ENCODE results near the gene KDM4B. TPM values are rescaled to one million over a fixed set of nuclear protein-coding genes. Genes with fewer than 3 reads are reported as not detected.

KDM4B gene
- total RNA-seq, 2 experiments from 2014 or later: 55.9 to 60.8 TPM

DNA sequence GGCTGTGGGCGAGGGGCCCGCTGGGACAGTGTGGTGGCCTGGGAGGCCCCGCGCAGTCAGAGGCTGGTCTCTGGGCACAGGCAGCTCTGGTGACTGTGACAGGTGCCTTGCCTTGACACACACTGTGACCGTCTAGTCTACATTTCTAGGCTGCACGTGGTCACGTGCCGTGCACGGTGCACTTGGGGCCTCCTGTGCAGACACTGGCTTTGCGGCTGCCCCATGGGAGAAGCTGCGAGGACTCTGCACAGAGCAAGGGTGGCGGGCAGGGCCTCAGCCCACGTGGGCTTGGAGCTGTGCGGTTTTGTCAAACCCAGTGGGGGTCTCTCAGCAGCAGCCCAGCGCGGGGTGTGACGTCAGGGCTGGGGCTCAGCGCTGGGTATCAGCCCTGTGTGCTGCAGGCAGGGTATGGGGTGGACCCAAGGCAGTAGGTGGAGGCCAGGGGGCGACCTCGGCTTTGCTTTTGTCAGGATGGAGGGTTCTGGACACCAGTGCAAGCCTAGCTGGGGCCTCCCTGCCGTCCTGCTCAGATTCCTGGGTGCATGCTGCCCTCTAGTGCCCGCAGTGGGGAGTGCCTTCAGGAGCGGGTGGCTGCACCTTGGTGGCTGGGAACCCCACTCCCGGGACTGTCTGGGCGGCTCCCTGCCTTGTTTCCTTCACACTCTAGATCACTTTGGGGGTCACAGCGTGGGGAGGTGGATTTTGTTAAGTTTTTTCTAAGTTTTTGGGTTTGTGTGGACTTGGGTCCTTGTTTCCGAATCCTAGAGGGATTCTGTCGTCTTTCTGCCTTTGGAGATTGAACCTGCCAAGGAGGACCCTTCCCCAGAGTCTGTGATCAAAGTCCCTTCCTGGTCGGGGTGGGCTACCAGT, 62.6 kb downstream of the KDM4B start:
- Mint-ChIP-seq H3K27me3 (no peaks in the 10 kb centered on the region), H3K27ac (no peak overlapping the region), H3K9me3 (no peaks in the 10 kb centered on the region), H3K36me3 (no peaks in the 10 kb centered on the region), H3K4me3 (no peak overlapping the region), H3K4me1 (peaks cover 3% of the 10 kb centered on the region)
- DNase-seq: peak; percentile 87
- POLR2A ChIA-PET: no interaction called here
- peak; percentile 73 for ATAC-seq (ENCODE audit: low read depth)

DNA sequence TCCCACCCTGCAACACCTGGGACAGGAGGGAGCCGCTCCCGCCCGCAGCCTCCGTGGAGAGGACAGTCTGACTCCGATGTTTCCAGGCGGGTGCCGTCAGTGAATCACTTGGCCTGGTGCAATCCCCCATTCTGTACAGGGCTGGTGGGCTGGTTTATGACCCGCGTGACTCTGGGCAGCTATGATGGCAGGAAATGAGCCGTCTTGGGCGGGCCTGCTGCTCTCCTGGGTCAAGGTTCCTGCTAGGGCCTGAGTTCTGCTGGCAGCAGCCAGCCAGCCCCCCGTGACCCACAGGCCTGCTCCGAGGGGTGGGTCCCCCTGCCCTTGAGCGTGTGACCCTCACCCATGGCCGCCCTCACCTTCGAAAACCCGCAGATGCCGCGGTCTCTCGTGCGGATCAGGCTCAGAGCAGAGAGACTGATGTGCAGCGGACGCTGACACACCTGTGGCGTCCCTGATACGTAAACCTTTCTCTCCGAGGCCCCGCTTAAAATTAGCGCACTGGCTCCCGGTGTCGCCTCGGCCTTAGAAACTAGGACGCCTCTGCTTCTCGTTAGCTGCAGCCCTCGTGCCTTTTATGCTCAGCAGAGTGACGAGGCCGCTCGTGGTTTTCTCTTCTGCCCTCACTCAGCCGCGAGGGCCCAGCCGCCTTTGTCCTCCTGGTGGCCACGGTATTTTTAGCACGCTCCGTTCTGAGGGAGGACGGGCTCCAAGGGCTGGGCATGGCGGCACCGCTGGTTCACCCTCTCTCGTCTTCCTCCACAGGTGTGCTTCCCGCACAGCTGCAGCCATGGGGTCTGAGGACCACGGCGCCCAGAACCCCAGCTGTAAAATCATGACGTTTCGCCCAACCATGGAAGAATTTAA, 63.4 kb downstream of the KDM4B start:
- DNase-seq (no peak), ATAC-seq (ENCODE audit: low read depth) (no peak)
- Mint-ChIP-seq H3K4me3 (no peak overlapping the region), H3K27me3 (no peaks in the 10 kb centered on the region), H3K4me1 (peaks cover 3% of the 10 kb centered on the region), H3K9me3 (no peaks in the 10 kb centered on the region), H3K36me3 (no peaks in the 10 kb centered on the region), H3K27ac (no peak overlapping the region)
- POLR2A ChIA-PET: no interaction called here

DNA sequence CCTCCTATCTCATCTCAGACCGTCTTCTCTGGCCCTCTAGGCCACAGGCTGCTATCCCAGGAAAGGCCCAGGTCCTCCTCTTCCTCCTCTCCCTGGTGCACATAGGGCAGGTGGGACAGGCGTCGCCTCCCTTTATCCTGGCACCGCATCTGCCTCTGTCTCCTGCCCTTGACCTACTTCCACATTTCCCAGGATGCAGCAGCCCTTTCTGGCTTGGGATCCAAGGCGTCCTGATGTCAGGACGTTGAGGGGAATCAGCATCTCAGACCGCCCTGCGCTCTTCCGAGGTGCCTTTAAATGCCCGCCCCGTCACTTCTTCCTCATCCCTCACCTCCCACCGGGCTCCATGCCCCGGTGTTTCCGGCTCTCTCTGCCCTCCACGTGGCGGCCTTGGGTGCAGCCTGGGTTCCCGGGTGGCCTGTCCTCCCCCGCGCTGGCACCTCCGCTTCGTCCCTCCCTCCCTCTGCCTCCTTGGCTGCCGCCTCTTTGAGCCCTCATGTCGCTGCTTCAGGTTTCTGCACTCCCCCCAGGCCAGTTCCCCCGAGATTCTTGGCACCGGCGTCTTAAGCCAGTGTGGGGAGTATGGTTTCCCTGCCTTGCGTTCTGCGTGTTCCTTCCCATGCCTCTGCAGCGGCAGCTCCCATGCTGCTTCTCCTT, 66.3 kb downstream of the KDM4B start:
- no peak overlapping the region for H3K4me3 Mint-ChIP-seq

DNA sequence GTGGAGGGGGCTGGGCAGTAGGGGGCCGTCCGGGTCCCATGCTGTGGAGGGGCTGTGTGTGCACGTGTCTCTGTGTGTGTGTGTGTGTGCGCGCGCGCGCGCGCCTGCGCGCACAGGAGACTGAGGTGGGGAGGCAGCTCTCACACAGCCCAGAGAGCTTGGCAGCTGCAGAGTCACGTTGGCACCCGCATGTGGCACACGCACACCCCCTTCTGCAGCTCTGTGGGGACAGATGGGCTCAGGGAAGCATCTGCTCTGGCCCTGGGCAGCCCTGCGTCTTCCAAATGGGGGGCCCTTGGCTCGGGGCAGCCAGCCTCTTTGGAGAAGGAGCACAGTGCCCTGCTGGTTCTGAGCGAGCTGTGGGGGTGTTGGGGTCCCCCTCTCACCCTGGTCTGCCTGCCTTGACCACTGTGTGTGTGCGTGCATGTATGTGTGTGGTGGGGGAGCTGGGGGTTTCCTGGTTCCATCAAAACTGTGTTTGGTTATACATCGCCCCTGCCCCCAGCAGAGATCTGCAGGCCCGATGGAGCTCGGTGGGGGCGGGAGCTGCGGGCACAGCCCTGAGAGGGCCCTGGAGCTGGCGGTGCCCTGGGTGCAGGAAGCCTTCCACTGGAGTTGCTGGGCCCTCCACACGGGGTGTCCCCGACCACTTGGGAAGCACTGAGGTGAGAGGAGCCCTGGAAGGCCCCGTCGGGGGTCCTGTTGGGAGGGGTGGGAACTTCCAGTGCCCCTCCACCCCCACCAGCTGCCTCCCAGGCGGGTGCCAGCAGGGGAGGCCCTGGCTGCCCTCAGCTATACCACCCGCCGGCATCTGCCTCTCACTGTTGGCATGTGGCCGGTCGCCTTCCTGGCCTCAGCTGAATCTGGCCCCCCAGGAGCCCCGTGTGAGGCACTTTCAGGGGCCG, 67.1 kb downstream of the KDM4B start:
- Mint-ChIP-seq H3K9me3 (no peaks in the 10 kb centered on the region), H3K27ac (no peak overlapping the region), H3K4me3 (no peak overlapping the region), H3K4me1 (peaks cover 3% of the 10 kb centered on the region), H3K27me3 (no peaks in the 10 kb centered on the region), H3K36me3 (peaks cover 3% of the 10 kb centered on the region)
- DNase-seq: no peak
- ATAC-seq (ENCODE audit: low read depth): no peak
- POLR2A ChIA-PET: no interaction called here

More for the DNA sequence above, 66.3 kb downstream of the KDM4B start:
- POLR2A ChIA-PET: no interaction called here
- no peak overlapping the region for H3K27ac Mint-ChIP-seq
- peaks cover 1% of the 10 kb centered on the region for H3K36me3 Mint-ChIP-seq
- ATAC-seq (ENCODE audit: low read depth) (no peak), DNase-seq (no peak)
- no peaks in the 10 kb centered on the region for H3K27me3 Mint-ChIP-seq
- no peaks in the 10 kb centered on the region for H3K9me3 Mint-ChIP-seq
- H3K4me1 Mint-ChIP-seq: peaks cover 4% of the 10 kb centered on the region

DNA sequence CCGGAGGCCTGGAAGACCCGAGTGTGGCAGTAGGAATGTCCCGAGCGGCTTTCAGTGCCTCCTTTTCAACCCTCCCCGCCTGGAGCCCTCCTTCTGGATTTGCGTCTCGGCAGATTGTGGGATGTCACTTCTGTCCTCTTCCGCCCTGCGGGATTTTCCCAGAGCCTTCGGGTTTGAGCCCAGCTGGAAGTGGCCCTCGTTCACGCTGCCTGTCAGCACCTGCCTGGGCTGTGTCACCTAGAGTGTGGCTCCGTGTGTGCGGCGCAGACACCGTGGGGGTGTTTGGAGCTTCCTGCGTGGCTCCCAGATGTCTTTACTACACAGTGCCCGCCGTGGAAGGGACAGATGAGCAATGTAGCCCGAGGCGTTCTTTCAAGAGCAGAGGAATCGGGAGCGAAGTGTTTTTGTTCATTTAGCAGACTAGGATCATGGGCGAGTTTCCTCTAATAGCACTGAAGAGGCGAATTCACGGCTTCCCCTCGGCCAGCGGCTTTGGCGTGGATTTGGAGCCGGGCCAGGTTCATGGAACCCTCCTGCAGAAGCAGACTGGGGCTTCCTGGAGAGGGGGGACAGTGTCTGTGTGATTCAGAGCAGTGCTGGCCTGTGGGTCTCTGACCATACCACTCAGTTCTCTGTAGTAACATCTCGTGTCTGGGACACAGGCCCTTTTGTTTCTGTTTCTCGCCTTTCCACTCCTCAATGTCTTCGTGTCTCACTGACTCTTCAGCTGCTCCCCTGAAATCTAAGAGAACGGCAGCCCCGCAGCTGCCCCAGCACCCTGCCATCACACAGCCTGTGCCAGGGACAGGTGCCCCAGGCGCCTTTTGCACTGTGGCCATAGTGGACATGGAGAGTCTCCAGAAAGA, 68.0 kb downstream of the KDM4B start:
- Mint-ChIP-seq H3K4me1 (peaks cover 3% of the 10 kb centered on the region), H3K4me3 (no peak overlapping the region), H3K27me3 (no peaks in the 10 kb centered on the region), H3K36me3 (peaks cover 3% of the 10 kb centered on the region), H3K27ac (no peak overlapping the region), H3K9me3 (no peaks in the 10 kb centered on the region)
- no peak for DNase-seq
- no peak for ATAC-seq (ENCODE audit: low read depth)
- POLR2A ChIA-PET: no interaction called here

DNA sequence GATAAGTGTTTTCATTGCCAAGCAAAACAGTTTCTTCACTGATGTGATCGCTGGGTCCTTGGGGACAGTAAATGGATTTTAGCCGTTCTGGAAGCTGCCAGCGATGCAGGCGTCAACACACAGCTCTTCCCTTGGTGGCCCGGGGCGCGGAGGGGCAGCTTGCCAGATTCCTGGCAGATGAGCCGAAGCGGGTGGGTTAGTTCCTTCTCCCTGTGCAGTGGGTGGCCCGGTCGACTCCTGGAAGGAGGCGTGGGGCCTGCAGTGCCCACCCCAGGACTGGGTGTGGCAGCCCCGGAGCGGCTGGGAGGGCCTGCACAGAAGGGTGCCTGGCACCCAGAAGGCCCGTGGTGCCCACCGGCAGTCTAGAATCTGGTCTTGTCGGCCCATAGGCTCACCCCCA, 69.0 kb downstream of the KDM4B start:
- Mint-ChIP-seq H3K27me3 (no peaks in the 10 kb centered on the region), H3K4me1 (peaks cover 3% of the 10 kb centered on the region), H3K9me3 (no peaks in the 10 kb centered on the region), H3K36me3 (peaks cover 3% of the 10 kb centered on the region), H3K4me3 (no peak overlapping the region), H3K27ac (no peak overlapping the region)
- ATAC-seq (ENCODE audit: low read depth): no peak
- POLR2A ChIA-PET: no interaction called here
- no peak for DNase-seq

DNA sequence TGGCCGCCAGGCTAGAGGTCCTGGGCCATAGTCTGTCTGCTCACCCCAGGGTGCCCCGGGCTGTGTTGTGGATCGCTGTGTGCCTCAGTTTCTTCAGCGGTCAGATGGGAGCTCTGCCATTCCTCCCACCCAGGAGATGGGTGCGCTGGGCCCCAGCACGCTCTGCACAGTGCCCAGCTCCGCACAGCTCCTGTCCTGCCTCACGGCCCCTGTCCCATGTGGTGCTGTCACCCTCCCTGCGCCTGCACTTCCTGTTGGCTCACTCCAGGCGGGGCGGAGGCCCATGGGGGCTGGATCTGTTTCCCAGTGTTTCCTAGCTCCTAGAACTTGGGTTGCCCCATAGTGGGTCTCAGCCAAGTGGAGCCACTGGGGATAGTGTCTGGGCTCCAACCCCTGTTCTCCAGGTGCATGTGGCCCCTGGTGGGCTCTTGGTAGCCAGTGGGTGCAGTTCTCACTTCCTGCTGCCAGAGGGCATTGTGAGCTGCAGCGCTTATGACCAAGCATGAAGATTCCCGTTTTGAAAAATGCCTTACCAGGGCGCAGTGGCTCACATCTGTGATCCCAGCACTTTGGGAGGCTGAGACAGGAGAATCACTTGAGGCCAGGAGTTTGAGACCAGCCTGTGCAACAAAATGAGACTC, 69.8 kb downstream of the KDM4B start:
- Mint-ChIP-seq H3K27ac (no peak overlapping the region), H3K9me3 (no peaks in the 10 kb centered on the region), H3K27me3 (no peaks in the 10 kb centered on the region), H3K4me1 (peaks cover 3% of the 10 kb centered on the region), H3K4me3 (no peak overlapping the region), H3K36me3 (peaks cover 3% of the 10 kb centered on the region)
- DNase-seq (no peak), ATAC-seq (ENCODE audit: low read depth) (no peak)
- POLR2A ChIA-PET: no interaction called here

DNA sequence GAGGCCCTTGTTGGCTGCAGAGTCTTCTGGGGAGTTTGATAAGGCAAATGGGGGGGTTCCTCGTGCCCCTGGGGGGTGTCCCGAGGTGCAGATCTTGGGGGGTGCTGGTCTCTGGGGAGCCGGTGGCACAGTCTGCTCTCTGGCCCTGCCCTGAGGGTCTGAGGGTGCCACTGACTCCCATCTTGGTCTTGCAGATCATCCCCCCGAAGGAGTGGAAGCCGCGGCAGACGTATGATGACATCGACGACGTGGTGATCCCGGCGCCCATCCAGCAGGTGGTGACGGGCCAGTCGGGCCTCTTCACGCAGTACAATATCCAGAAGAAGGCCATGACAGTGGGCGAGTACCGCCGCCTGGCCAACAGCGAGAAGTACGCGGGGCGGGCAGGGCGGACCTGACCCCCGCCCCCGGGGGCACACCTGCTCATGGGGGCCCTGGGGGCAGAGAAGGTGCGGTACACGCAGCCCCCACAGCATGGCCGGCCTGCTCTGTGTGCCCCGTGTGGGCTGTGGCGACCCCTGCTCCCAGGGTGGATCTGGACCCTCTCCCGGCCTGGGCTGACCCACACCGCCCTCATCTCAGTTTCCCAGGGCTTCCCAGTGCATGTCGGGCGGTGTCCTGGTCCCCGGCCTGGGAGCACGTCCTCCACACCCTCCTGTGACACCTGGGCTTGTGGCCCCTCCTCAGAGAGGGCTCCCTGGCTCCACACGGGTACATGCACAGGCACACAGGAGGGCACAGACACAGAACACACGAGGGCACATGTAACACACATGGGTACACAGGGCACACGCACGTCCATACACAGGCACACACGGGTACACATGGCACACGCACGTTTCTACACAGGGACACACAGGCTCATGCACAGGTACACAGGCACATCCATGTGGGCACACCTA, 71.0 kb downstream of the KDM4B start:
- Mint-ChIP-seq H3K27me3 (no peaks in the 10 kb centered on the region), H3K27ac (no peak overlapping the region), H3K4me3 (no peak overlapping the region), H3K36me3 (peaks cover 4% of the 10 kb centered on the region), H3K9me3 (no peaks in the 10 kb centered on the region), H3K4me1 (peaks cover 3% of the 10 kb centered on the region)
- DNase-seq (no peak), ATAC-seq (ENCODE audit: low read depth) (no peak)
- POLR2A ChIA-PET: no interaction called here

DNA sequence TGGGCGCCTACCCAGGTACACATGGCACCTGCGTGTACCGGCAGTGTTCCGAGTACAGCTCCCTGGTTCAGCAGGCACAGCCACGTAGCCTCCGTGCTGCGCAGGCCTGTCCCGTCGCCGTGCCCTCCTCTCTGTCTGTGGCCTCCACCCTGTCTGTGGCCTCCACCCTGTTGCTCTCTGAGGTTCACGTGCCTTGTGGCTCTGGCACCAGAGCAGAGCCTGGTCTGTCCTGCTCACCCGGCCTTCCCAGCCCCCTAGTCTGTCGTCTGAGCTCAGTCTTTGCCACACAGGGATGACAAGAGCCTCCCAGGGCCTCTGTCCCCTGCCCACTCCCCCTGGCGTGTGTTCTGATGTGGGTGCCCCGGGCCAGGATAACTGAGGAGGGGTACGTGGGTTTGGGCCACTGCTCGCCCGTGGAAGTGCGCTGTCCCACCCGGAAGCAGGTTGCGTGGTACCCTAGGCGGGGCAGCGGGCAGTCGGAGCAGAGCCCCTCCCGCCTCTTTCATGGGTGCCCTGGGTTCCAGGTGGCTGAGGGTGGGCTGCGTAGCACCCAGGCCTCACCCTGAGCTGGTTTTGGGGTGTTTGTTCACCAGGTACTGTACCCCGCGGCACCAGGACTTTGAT, 71.7 kb downstream of the KDM4B start:
- Mint-ChIP-seq H3K27me3 (no peaks in the 10 kb centered on the region), H3K4me3 (no peak overlapping the region), H3K27ac (no peak overlapping the region), H3K36me3 (peaks cover 4% of the 10 kb centered on the region), H3K9me3 (no peaks in the 10 kb centered on the region), H3K4me1 (peaks cover 3% of the 10 kb centered on the region)
- DNase-seq: no peak
- ATAC-seq (ENCODE audit: low read depth): no peak
- POLR2A ChIA-PET: no interaction called here

DNA sequence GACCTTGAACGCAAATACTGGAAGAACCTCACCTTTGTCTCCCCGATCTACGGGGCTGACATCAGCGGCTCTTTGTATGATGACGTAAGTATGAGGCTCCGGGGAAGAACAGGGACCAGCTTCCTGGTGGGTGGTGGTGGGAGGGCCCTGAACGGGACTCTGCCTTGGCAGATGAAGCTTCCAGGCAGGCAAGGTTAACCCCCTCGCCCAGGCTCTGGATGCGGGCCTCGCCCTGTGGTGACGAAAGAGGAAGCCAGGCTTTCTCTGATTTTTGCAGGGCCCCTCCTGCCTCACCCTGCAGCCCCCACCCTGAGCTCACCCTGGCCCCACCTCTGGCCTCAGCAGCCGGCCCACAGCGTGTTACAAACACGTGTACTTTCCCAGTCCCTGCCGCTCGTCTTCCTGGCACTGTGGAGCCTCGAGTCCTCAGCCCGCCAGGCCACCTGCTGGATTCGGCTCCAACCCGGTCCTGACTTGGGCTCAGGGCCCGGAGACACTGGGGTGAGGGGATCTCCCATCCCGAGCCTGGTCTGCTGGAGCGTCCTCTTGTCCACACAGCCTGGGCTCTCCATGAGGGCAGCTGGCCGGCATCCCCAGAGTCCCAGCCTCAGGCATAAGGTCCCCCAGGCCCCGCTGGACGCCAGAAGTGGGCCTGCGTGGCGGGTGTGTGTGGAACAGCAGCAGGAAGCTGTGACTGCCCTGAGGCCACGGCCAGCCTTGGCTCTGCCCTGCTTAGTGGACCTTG, 72.4 kb downstream of the KDM4B start:
- H3K27ac Mint-ChIP-seq: no peak overlapping the region
- POLR2A ChIA-PET: no interaction called here
- no peaks in the 10 kb centered on the region for H3K9me3 Mint-ChIP-seq
- no peak for DNase-seq
- H3K36me3 Mint-ChIP-seq: peaks cover 4% of the 10 kb centered on the region
- no peak overlapping the region for H3K4me3 Mint-ChIP-seq
- H3K4me1 Mint-ChIP-seq: peaks cover 3% of the 10 kb centered on the region
- H3K27me3 Mint-ChIP-seq: no peaks in the 10 kb centered on the region
- ATAC-seq (ENCODE audit: low read depth): no peak
